ENCODE results near the gene DEPDC5. TPM values are rescaled to one million over a fixed set of nuclear protein-coding genes. Genes with fewer than 3 reads are reported as not detected.
A peak's percentile ranks its signal among the peaks of the same experiment; 100 is the strongest.

The DEPDC5 gene
- total and polyA plus RNA-seq, 9 of the 15 experiments (the other 6 are each of a cell fraction or from before 2014, with no cell fraction given), result 2.3 to 12.3 (median 10.7) TPM

DNA sequence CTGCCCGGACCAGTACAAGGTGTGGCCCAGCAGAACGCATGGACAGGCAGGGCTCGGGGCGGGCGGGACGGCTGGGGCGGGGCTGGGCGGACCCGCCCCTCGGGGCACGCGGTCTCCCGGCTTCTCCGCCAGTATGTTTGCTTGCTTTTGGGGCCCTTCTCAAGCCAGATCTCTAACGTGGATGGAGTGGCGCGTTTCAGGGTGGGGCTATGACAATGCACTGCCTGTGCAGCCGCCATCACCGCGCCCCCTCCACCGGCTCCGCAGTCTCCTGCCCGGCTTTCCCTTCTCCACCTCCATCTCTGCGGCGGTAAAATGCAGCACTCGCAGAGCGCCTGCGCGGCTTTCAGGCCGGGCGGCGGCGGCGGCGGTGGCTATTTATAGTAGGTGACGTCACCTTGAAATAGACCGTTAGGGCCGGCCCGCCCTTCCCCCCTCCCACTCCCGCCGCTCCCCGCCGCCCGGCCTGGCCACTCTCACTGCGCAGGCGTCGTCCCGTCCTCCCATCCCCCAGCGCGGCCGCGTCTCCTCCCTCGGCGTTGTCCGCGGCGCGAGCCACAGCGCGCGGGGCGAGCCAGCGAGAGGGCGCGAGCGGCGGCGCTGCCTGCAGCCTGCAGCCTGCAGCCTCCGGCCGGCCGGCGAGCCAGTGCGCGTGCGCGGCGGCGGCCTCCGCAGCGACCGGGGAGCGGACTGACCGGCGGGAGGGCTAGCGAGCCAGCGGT lies 190.3 kb downstream of the DEPDC5 start, which contains the start of gene YWHAH (continued):
- peak; percentile 82 for TF ChIP-seq JUND (IDR thresholded peaks at IDR 0.05; ENCODE audit: borderline replicate concordance, low read depth, low read length)
- TF ChIP-seq JUND (tag; IDR thresholded peaks at IDR 0.05; ENCODE audit: borderline replicate concordance, low read depth, low read length), result no peak
- peak; percentile 92 for TF ChIP-seq RBFOX2 (IDR thresholded peaks at IDR 0.05; ENCODE audit: low read depth, low read length)
- no peak for TF ChIP-seq MAFF (IDR thresholded peaks at IDR 0.05; ENCODE audit: low read length)
- TF ChIP-seq CREBBP (IDR thresholded peaks at IDR 0.05; ENCODE audit: low read depth, low read length), result no peak
- TF ChIP-seq, protein P1, sequence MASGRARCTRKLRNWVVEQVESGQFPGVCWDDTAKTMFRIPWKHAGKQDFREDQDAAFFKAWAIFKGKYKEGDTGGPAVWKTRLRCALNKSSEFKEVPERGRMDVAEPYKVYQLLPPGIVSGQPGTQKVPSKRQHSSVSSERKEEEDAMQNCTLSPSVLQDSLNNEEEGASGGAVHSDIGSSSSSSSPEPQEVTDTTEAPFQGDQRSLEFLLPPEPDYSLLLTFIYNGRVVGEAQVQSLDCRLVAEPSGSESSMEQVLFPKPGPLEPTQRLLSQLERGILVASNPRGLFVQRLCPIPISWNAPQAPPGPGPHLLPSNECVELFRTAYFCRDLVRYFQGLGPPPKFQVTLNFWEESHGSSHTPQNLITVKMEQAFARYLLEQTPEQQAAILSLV (tag; IDR thresholded peaks at IDR 0.05), result no peak
- TF ChIP-seq, protein P2, sequence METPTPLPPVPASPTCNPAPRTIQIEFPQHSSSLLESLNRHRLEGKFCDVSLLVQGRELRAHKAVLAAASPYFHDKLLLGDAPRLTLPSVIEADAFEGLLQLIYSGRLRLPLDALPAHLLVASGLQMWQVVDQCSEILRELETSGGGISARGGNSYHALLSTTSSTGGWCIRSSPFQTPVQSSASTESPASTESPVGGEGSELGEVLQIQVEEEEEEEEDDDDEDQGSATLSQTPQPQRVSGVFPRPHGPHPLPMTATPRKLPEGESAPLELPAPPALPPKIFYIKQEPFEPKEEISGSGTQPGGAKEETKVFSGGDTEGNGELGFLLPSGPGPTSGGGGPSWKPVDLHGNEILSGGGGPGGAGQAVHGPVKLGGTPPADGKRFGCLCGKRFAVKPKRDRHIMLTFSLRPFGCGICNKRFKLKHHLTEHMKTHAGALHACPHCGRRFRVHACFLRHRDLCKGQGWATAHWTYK (CRISPR knock-in tag; IDR thresholded peaks at IDR 0.05), result no peak; the same call in 1 of the 2 replicates
- TF ChIP-seq NUFIP1 (IDR thresholded peaks at IDR 0.05; ENCODE audit: partially characterized antibody), result no peak
- TF ChIP-seq MEF2A (IDR thresholded peaks at IDR 0.05; ENCODE audit: control insufficient read depth, low read depth, low read length), result peak; percentile 78
- peak in 2 of 3 experiments; percentile 29 to 59 for TF ChIP-seq YY1 (IDR thresholded peaks at IDR 0.05; ENCODE audit: borderline replicate concordance in 1 of 3, control insufficient read depth in 1 of 3, extremely low read depth in 1 of 3, insufficient read depth in 3 of 3, insufficient read length in 1 of 3, insufficient replicate concordance in 2 of 3, low read depth in 1 of 3, low read length in 2 of 3)
- TF ChIP-seq ZNF445 (CRISPR knock-in tag; IDR thresholded peaks at IDR 0.05; ENCODE audit: low read depth), result no peak
- TF ChIP-seq, protein P3, sequence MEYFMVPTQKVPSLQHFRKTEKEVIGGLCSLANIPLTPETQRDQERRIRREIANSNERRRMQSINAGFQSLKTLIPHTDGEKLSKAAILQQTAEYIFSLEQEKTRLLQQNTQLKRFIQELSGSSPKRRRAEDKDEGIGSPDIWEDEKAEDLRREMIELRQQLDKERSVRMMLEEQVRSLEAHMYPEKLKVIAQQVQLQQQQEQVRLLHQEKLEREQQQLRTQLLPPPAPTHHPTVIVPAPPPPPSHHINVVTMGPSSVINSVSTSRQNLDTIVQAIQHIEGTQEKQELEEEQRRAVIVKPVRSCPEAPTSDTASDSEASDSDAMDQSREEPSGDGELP (CRISPR knock-in tag; IDR thresholded peaks at IDR 0.05; ENCODE audit: borderline replicate concordance), result peak; percentile 57; the same call in 1 of the 2 replicates
- TF ChIP-seq ZNF583 (CRISPR knock-in tag; IDR thresholded peaks at IDR 0.05), result no peak
- no peak for TF ChIP-seq FIP1L1 (IDR thresholded peaks at IDR 0.05; ENCODE audit: low read depth, low read length, poor library complexity, severe bottlenecking)
- 0 out of 2 replicates have a peak, but pooled peaks have one; percentile 22 for TF ChIP-seq GABPB1 (CRISPR knock-in tag; IDR thresholded peaks at IDR 0.05)
- no peak for TF ChIP-seq THRAP3 (IDR thresholded peaks at IDR 0.05; ENCODE audit: borderline replicate concordance)
- TF ChIP-seq TARDBP (IDR thresholded peaks at IDR 0.05), result no peak
- TF ChIP-seq ZNF133 (CRISPR knock-in tag; IDR thresholded peaks at IDR 0.05), result no peak
- TF ChIP-seq, protein P4, sequence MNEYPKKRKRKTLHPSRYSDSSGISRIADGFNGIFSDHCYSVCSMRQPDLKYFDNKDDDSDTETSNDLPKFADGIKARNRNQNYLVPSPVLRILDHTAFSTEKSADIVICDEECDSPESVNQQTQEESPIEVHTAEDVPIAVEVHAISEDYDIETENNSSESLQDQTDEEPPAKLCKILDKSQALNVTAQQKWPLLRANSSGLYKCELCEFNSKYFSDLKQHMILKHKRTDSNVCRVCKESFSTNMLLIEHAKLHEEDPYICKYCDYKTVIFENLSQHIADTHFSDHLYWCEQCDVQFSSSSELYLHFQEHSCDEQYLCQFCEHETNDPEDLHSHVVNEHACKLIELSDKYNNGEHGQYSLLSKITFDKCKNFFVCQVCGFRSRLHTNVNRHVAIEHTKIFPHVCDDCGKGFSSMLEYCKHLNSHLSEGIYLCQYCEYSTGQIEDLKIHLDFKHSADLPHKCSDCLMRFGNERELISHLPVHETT (CRISPR knock-in tag; conservative IDR thresholded peaks at IDR 0.05 in 1 of 2, IDR thresholded peaks at IDR 0.05 in 1 of 2), result peak in 1 of 2 experiments; percentile 63; a peak in 1 of 4 replicates
- TF ChIP-seq EWSR1 (IDR thresholded peaks at IDR 0.05; ENCODE audit: borderline replicate concordance, low read depth, partially characterized antibody), result no peak

All from K562 (cell line).